GM12878 (cell line): Measurements from ENCODE around the gene ENTPD6. TPM values are rescaled to one million over a fixed set of nuclear protein-coding genes. Genes with fewer than 3 reads are reported as not detected.

Experiments used
- ATAC-seq: fragments of 200-7000 bp; cut with Tn5 transposase; 3 replicates; pipeline ENCODE4 v1.9.1; 2020; ENCODE audit warnings: mild to moderate bottlenecking, moderate library complexity
- BruUV-seq: library from RNA; stranded (reverse); fragments of 400-500 nt; replicated peaks from 2 replicates; lab custom pipeline; 2021; lab: Mats Ljungman, UMichigan
- CTCF ChIA-PET: fragments of 300-600 bp; sonication (Branson Sonifier 250); formaldehyde crosslinking; extraction: SDS; loops from one replicate; lab custom pipeline; 2021; ENCODE audit warnings: inconsistent platforms; lab: Yijun Ruan, JAX
- POLR2A ChIA-PET: fragments of 350-600 bp; formaldehyde crosslinking; extraction: SDS; loops from one replicate; lab custom pipeline; 2021; ENCODE audit warnings: inconsistent platforms; lab: Charles Lee
- RAD21 ChIA-PET: fragments of 300-600 bp; sonication (Branson Sonifier 250); formaldehyde crosslinking; loops from one replicate; lab custom pipeline; 2023; ENCODE audit warnings: antibody characterized with exemption; ENCODE audit not compliant: unreplicated experiment; lab: Charles Lee
- SMC1A ChIA-PET: fragments of 300-600 bp; sonication (Branson Sonifier 250); formaldehyde crosslinking; loops from one replicate; lab custom pipeline; 2023; ENCODE audit not compliant: unreplicated experiment, uncharacterized antibody; lab: Charles Lee
- DNase-seq: peaks from one replicate; pipeline ENCODE4 v3.0.0-alpha.2; 2011; ENCODE audit warnings: low read depth, low spot score
- FAIRE-seq: peaks from 3 replicates; lab custom pipeline; 2011; peaks lifted over from hg19 to GRCh38; lab: Jason Lieb, UNC
- H2AFZ ChIP-seq: 2 replicates; pipeline ENCODE4 v1.6.0; 2011; ENCODE audit warnings: low read depth, low read length, control low read depth; ENCODE audit not compliant: control insufficient read depth
- H3K27ac ChIP-seq: 2 replicates; pipeline ENCODE4 v1.5.1; 2011; ENCODE audit warnings: control low read depth; ENCODE audit not compliant: control insufficient read depth, insufficient read depth
- H3K27me3 ChIP-seq, 2 experiments: replicated peaks in 1 of 2; 2 replicates each; pipeline versions ENCODE4 v1.6.0 to v1.6.1; 2011; ENCODE audit warnings: low read length in 1 of 2; ENCODE audit not compliant: control insufficient read depth in 2 of 2, insufficient read depth in 2 of 2
- H3K36me3 ChIP-seq, 2 experiments: 2 replicates each; pipeline ENCODE4 v1.5.1; 2011; ENCODE audit warnings: low read length in 1 of 2; ENCODE audit not compliant: control insufficient read depth in 2 of 2, insufficient read depth in 2 of 2
- H3K4me1 ChIP-seq: 2 replicates; pipeline ENCODE4 v1.6.1; 2011; ENCODE audit warnings: mild to moderate bottlenecking, low read length, moderate library complexity, mixed read lengths; ENCODE audit not compliant: control insufficient read depth, insufficient read depth
- H3K4me2 ChIP-seq: 2 replicates; pipeline ENCODE4 v1.6.0; 2011; ENCODE audit warnings: control low read depth; ENCODE audit not compliant: control insufficient read depth, insufficient read depth
- H3K4me3 ChIP-seq: fragments of 200-600 bp; sonication (generic); 2 replicates; pipeline ENCODE4 v1.5.1; 2016
- H3K79me2 ChIP-seq: 2 replicates; pipeline ENCODE4 v1.6.0; 2011; ENCODE audit warnings: low read length; ENCODE audit not compliant: control insufficient read depth, insufficient read depth
- H3K9ac ChIP-seq: 2 replicates; pipeline ENCODE4 v1.8.0; 2011; ENCODE audit warnings: low read length, control low read depth, mixed read lengths; ENCODE audit not compliant: control insufficient read depth, insufficient read depth
- H3K9me3 ChIP-seq: replicated peaks from 3 replicates; pipeline ENCODE4 v1.5.1; 2011; ENCODE audit warnings: mild to moderate bottlenecking, low read length; ENCODE audit not compliant: control insufficient read depth, insufficient read depth
- H4K20me1 ChIP-seq: 2 replicates; pipeline ENCODE4 v1.6.0; 2011; ENCODE audit not compliant: control insufficient read depth, insufficient read depth
- CUX1 ChIP-seq: IDR thresholded peaks from 2 replicates; pipeline ENCODE4 v1.6.1; 2012; ENCODE audit warnings: improper control_type of control experiment, low read depth, low read length; ENCODE audit not compliant: insufficient replicate concordance
- DPF2 ChIP-seq: fragments of 450-650 bp; IDR thresholded peaks from 2 replicates; pipeline ENCODE4 v1.6.1; 2017; ENCODE audit warnings: mild to moderate bottlenecking
- NFXL1 ChIP-seq: fragments of 450-650 bp; IDR thresholded peaks from 2 replicates; pipeline ENCODE4 v1.6.1; 2017; ENCODE audit warnings: antibody characterized with exemption, mild to moderate bottlenecking, borderline replicate concordance
- NKRF ChIP-seq: fragments of 450-650 bp; conservative IDR thresholded peaks from 2 replicates; pipeline ENCODE4 v1.6.1; 2017; ENCODE audit warnings: mild to moderate bottlenecking, moderate library complexity
- POU2F2 ChIP-seq: IDR thresholded peaks from 3 replicates; pipeline ENCODE4 v1.6.1; 2011; ENCODE audit warnings: low read depth, mild to moderate bottlenecking, low read length, borderline replicate concordance
- RBBP5 ChIP-seq: fragments of 200-600 bp; sonication (generic); conservative IDR thresholded peaks from 2 replicates; pipeline ENCODE4 v1.6.1; 2016
- SIN3A ChIP-seq: IDR thresholded peaks from 2 replicates; pipeline ENCODE4 v1.6.1; 2012; ENCODE audit warnings: low read depth, low read length, improper control_type of control experiment
- SRF ChIP-seq, 2 experiments: IDR thresholded peaks; 2 replicates each; pipeline ENCODE4 v1.6.1; 2011; ENCODE audit warnings: low read depth in 2 of 2, low read length in 2 of 2, mild to moderate bottlenecking in 1 of 2, moderate library complexity in 1 of 2
- ZNF207 ChIP-seq: fragments of 450-650 bp; IDR thresholded peaks from 2 replicates; pipeline ENCODE4 v1.6.1; 2014; ENCODE audit warnings: antibody characterized with exemption, mild to moderate bottlenecking, borderline replicate concordance
- WGBS: methylation state at CpG from one replicate; pipeline ENCODE4 v1.1.6; 2016; ENCODE audit warnings: low lambda C conversion rate; ENCODE audit not compliant: insufficient replicate concordance, insufficient coverage; ENCODE audit errors: missing lambda C conversion rate; 5-methylcytosine and 5-hydroxymethylcytosine counted together
- in situ Hi-C: fragments of 300-500 bp; cut with MboI; formaldehyde crosslinking; loops from 9 replicates; pipeline ENCODE4 v1.14.3; 2018; ENCODE audit warnings: mixed read lengths
- intact Hi-C: fragments of 100-400 bp; cut with micrococcal nuclease; formaldehyde crosslinking; loops from one replicate; pipeline ENCODE4 v1.14.2; 2022; ENCODE audit not compliant: unreplicated experiment
- polyA plus RNA-seq, 11 experiments: library from polyadenylated mRNA; depleted of rRNA in 4 of 11; unstranded in 6 of 11; stranded (reverse) in 5 of 11; fragments of >200 nt; fragmentation: Nextera tagmentation in 4 of 11; fragmentation: Illumina TruSeq in 1 of 11; extraction: Ambion mirVana in 4 of 11; extraction: Trizol in 1 of 11; gene quantifications; 1 replicate in 1 of 11; 2 replicates in 10 of 11; pipeline versions ENCODE4 v1.2.1 to v1.2.3, GENCODE V29; 2011 to 2016; ENCODE audit warnings: inconsistent platforms in 2 of 11, missing spikeins in 2 of 11, low read depth in 1 of 11
- total RNA-seq, 4 experiments: library from RNA; depleted of rRNA in 3 of 4; stranded (reverse); fragments of >200 nt in 3 of 4; fragmentation: Illumina TruSeq in 1 of 4; extraction: Trizol in 1 of 4; gene quantifications; 2 replicates each; pipeline versions ENCODE4 v1.2.1 to v1.2.3, GENCODE V29; 2013 to 2021

ENTPD6 gene
- total and polyA plus RNA-seq, 10 of the 15 experiments (the other 5 are each of a cell fraction or from before 2014, with no cell fraction given), result 0.53 to 45.4 (median 31.1) TPM

- Histone ChIP-seq H3K4me2 (no peak overlapping the region), H2AFZ (no peak overlapping the region), H3K27ac (no peak overlapping the region), H4K20me1 (no peaks in the 10 kb centered on the region), H3K4me3 (no peak overlapping the region), H3K4me1 (no peaks in the 10 kb centered on the region), H3K36me3 (peaks cover 8 to 14% of the 10 kb centered on the region in 2 experiments; a peak in 3 of 4 replicates), H3K27me3 (no peaks in the 10 kb centered on the region), H3K9me3 (no peaks in the 10 kb centered on the region), H3K79me2 (no peaks in the 10 kb centered on the region), H3K9ac (no peak overlapping the region)
- FAIRE-seq, result no peak
- ChIA-PET POLR2A (no interaction called here), RAD21 (no interaction called here), CTCF (interaction anchor here (1.5 kb wide), 1 partner anchor 184 kb away, joined by 3 read pairs; no protein-coding TSS in a partner anchor), SMC1A (no interaction called here)
- no TSS peak for BruUV-seq
- intact Hi-C loops, result no loop called here
- in situ Hi-C loops, result no loop called here
- 98% methylated on average over 10 of the region's 10 CpGs for WGBS
- no peak for DNase-seq
- TF ChIP-seq CUX1 (no peak), NFXL1 (no peak), RBBP5 (no peak), SRF (IDR thresholded peaks at IDR 0.05; ENCODE audit: low read depth in 2 of 2, low read length in 2 of 2) (no peak), SIN3A (no peak), ZNF207 (no peak), DPF2 (no peak), POU2F2 (no peak), NKRF (no peak)
- no peak for ATAC-seq
Measured at GRCh38 chr20:25215521-25215920, 20.0 kb downstream of the ENTPD6 start.
